Mononuclear cell (primary cell): ENCODE data around the gene CCDC12. TPM values are rescaled to one million over a fixed set of nuclear protein-coding genes. Genes with fewer than 3 reads are reported as not detected.

ENCODE experiments used
- H3K27me3 ChIP-seq: 2 replicates; pipeline ENCODE4 v1.6.0; 2011; ENCODE audit warnings: low read length, control low read depth; ENCODE audit not compliant: insufficient read depth
- H3K4me1 ChIP-seq: 2 replicates; pipeline ENCODE4 v1.5.1; 2011; ENCODE audit warnings: mild to moderate bottlenecking, low read length, control low read depth; ENCODE audit not compliant: insufficient read depth
- H3K4me3 ChIP-seq: 2 replicates; pipeline ENCODE4 v1.5.1; 2011; ENCODE audit warnings: mild to moderate bottlenecking, low read length, moderate library complexity
- H3K9me3 ChIP-seq: 2 replicates; pipeline ENCODE4 v1.5.1; 2011; ENCODE audit warnings: low read depth, mild to moderate bottlenecking, control low read depth, low read length
- total RNA-seq: library from RNA; depleted of rRNA; stranded (reverse); fragments of >200 nt; gene quantifications from one replicate; pipeline ENCODE4 v1.2.3, GENCODE V29; 2012

The CCDC12 gene
- total RNA-seq, 1 donor, result 45.2 TPM

DNA sequence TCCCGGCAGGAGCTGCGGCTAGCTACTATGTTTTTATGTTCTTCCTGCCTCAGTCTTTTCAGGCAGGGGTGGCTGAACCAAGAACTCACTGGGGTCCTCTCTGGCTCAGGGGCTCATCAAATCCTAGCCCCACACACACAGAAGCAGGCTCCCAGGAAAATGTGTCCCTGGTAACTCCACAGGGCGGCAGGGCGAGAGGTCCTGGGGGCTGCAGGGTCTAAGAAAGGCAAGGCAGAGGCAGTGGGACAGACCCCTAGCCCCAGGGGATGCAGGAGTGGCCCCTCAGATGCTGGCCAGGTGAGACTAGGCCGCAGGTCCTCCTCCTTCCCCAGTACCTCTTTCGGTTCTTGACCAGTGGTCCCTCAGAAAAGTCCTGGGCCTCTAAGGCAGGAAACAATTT, 50.1 kb downstream of the CCDC12 start:
- peaks cover 80% of the 10 kb centered on the region for H3K4me1 ChIP-seq
- no peaks in the 10 kb centered on the region for H3K9me3 ChIP-seq
- no peak overlapping the region for H3K4me3 ChIP-seq

DNA sequence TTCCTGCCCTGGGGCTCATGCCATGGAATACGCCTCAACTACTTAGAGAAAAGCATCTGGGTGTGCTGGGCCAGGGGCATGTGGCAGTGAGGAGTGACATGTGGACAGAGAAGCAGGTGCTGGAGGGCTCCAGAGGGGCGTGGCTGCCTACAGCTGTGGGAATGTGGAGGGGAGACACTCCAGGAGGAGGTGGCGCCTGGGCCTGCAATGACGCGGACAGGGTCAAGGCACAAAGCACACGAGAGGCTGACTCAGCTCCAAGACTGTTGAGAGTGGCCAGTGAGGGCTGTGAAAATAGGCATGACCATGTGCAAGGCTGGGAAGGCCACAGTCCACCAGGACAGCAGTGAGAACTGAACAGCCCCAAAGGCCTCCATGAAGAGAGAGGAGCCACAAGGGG, 50.5 kb downstream of the CCDC12 start:
- Histone ChIP-seq H3K27me3 (no peaks in the 10 kb centered on the region), H3K4me1 (peaks cover 76% of the 10 kb centered on the region), H3K4me3 (no peak overlapping the region), H3K9me3 (no peaks in the 10 kb centered on the region)

More for the DNA sequence above, 50.1 kb downstream of the CCDC12 start:
- H3K27me3 ChIP-seq, result no peaks in the 10 kb centered on the region

DNA sequence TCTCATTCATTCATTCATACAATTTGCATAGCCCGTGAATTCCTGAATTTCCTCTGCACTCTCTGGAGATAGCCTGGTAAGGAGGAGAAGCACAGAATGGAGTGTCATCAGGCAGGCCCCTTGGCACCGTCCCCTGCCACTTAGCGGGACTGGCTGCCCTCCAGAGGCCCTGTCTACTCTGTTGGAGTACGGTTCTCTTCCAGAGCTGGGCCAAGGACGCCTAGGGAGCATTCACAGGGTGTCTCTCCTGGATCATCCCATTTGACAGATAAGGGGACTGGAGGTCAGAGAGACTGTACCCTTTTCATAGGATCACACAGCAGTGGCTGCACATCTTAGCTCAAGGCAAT, 51.0 kb downstream of the CCDC12 start:
- peaks cover 71% of the 10 kb centered on the region for H3K4me1 ChIP-seq
- H3K27me3 ChIP-seq, result no peaks in the 10 kb centered on the region
- no peaks in the 10 kb centered on the region for H3K9me3 ChIP-seq
- no peak overlapping the region for H3K4me3 ChIP-seq

DNA sequence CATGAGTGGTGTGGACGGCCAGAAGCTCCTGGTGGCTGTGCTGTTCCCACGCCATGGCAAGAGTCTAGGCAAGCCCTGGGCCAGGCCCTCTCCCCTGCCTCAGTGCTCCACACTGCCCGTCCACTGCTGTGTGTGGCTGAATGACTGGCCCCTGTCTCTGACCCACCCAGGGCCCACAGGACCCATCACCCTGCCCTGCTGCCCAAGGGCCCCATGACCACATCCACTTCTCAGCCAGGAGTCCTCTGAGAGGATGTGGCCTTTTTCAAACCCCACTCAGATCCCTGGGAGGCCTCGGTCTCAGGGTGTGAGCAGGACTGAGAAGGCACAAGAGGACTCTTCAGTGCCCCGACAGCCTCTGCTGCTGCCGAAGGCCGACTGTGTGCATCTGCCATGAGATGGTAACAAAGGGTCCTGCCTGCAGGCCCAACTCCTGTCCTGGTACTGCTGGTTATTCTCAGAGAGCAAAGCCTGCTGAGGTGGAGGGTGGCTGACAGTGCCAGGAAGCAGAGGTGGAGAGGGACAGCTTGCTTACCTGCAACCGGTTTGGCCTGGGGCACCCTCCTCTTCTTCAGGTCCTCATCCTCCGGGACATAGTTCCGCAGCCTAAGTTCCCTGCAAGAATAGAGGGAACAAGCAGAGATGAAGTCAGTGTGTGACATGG, 51.5 kb downstream of the CCDC12 start:
- Histone ChIP-seq H3K4me1 (peaks cover 66% of the 10 kb centered on the region), H3K9me3 (no peaks in the 10 kb centered on the region), H3K4me3 (no peak overlapping the region), H3K27me3 (no peaks in the 10 kb centered on the region)

DNA sequence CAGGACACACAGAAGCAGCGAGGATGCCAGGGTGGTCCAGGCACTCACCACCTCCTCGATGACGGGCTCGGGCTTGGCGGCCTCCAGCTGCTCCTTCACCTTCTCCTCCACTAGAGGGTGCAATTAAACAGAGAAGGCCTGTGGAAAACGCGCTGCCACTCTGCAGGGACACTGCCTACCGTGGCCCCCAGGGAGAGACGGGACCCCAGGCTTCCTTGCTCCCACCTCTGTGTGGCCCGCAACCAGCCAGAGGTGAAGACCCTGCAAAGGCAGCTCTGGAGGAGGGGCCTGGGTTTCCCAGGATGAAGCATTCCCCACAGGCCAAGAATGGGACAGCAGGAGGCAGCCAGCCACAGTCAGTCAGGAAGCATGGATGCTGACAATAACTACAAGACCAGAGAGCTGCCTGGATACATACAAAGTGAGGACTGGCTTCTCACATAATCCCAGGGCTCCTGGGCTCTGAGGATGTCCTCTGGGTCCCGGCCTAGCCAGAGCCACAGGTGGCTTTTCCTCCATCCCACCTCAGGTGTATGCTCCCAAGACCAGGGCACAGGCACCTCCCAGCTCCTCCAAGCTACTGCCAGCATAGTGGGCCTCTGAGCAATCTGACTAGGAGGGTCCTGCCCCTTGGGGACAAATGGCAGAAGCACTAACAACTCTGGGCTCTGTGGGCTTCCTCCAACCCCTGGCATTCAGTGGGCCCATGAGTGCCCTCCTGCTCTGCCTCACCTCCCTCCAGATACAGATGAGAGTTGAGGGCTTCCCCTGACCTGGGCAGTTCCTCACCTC, 52.8 kb downstream of the CCDC12 start:
- Histone ChIP-seq H3K9me3 (no peaks in the 10 kb centered on the region), H3K4me3 (no peak overlapping the region), H3K4me1 (peaks cover 53% of the 10 kb centered on the region), H3K27me3 (no peaks in the 10 kb centered on the region)

DNA sequence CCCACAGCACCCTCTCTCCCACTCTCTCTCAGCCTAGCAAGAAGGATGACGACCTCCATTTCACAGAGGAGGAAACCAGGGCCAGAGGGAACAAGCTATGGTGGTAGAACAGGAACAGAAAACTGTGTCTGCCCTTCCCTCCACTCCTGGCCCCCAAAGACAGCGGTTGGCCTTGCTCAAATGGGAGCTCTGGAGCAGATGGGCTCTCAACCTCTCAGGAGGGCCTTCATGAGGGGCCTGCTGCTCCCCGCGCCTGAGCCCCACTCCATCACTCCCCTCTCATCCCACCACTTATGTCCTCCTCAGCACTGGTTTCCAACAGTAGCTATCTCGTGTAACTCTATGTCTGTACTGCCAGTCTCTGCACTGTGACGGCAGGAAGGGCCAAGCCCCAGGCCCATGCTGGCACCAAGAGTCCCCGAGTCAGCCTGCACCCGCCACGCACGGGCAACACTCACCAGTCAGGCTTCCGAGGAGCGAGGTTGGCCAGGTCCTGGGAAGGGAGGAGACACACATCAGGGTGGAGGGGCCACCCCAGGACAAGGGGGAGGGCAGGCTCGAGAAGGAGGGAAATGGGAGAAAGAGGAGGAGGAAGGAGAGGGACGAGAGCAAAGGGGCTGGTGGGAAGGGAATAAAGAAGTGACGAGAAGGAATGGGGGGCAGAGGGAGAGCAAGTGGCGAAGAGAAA, 53.5 kb downstream of the CCDC12 start:
- no peaks in the 10 kb centered on the region for H3K27me3 ChIP-seq
- H3K4me1 ChIP-seq, result peaks cover 45% of the 10 kb centered on the region
- no peak overlapping the region for H3K4me3 ChIP-seq
- no peaks in the 10 kb centered on the region for H3K9me3 ChIP-seq

DNA sequence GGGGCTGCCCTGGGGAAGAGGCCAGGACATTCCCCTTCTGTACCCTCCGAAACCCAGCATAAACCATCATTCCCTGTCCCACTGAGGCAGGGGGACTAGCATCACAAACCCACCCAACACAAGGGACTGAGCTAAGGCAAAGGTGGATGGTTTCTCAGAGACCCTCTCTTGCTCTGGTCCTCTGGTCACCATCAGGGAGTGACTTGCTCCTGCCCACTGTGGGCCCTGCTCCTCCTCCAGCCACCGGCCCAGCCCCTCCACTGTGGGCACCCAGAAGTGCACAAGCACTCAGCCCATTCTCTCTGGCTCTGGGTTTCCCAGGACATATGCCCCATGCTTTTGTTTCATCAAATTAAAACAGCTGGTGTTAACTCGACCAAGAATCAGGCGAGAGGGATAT, 54.1 kb downstream of the CCDC12 start:
- no peaks in the 10 kb centered on the region for H3K9me3 ChIP-seq
- H3K4me1 ChIP-seq, result peaks cover 40% of the 10 kb centered on the region
- H3K27me3 ChIP-seq, result no peaks in the 10 kb centered on the region
- no peak overlapping the region for H3K4me3 ChIP-seq

DNA sequence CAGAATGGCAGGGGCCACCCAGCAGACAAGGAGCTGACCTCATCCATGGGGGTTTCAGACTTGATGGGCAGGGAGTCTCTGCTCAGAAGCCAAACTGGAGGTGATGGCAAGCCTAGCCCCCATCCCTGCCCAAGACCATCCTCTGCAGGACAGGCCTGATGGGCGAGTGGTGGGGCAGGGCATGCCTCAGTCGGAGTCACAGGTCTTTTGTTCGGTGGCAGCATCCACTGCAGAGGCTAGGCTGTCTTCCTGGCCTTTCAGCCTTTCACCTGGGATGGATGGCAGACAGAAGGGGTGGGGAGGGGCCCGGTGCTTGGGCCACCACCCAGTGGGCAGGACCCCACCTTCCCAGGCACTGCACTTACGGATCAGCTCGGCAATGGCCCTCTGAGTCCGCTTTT, 54.7 kb downstream of the CCDC12 start:
- H3K27me3 ChIP-seq, result no peaks in the 10 kb centered on the region
- H3K9me3 ChIP-seq, result no peaks in the 10 kb centered on the region
- peaks cover 34% of the 10 kb centered on the region for H3K4me1 ChIP-seq
- no peak overlapping the region for H3K4me3 ChIP-seq

DNA sequence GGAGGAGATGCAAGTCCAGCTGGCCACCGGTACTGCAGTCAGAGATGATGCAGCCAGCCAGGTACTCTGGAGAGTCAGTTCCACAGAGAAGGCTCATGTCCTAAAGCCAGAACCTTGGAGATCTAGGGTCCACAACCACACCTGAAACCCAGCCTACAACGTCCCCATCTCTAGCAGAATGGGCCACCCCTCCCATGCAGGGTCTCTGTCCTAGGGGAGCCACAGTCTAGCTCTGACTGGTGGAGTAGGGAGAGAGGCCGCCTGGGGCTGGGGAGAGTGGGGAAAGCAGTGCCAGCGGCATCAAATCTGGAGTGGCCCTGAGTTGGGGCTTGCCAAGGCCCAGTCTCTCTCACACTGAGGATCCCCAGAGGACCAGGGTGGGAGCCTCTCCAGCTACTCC, 55.5 kb downstream of the CCDC12 start:
- Histone ChIP-seq H3K4me3 (no peak overlapping the region), H3K4me1 (peaks cover 26% of the 10 kb centered on the region), H3K27me3 (no peaks in the 10 kb centered on the region), H3K9me3 (no peaks in the 10 kb centered on the region)

DNA sequence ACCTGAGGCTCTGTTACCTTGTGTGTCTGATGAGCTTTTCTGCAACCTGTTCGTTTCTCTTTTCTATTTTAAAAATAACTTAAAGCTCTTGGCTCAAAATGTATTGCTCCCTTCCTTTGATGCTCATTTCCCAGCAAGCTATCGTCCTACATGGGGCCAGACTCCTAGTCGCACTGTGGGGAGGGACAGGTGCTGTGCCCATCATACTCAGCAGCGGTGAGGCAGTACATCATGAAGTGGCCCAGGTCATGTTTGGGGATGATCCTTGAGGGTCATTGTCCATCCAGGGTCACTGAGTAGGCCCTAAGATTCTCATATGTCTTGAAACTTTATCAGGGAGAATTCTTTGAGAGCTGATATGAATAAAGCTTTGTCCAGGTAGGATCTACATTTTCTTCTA, 57.9 kb downstream of the CCDC12 start:
- no peaks in the 10 kb centered on the region for H3K9me3 ChIP-seq
- H3K27me3 ChIP-seq, result no peaks in the 10 kb centered on the region
- H3K4me1 ChIP-seq, result peaks cover 4% of the 10 kb centered on the region
- no peak overlapping the region for H3K4me3 ChIP-seq

DNA sequence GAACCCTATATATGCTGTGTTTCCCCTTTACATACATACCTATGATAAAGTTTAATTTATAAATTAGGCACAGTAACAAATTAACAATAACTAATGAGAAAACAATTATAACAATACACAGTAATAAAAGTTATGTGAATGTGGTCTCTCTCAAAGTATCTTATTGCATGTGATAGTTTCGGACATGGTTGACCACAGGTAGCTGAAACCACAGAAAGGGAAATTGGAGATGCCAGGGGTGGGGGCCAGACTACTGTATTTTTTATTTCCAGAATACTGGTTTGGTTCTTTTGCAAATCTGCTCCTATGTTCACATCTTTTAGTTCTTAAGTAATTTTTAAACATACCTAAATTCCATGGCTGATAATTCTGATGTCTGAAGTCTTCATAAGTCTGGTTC, 58.3 kb downstream of the CCDC12 start:
- no peaks in the 10 kb centered on the region for H3K9me3 ChIP-seq
- peaks cover 2% of the 10 kb centered on the region for H3K4me1 ChIP-seq
- H3K27me3 ChIP-seq, result no peaks in the 10 kb centered on the region
- no peak overlapping the region for H3K4me3 ChIP-seq

DNA sequence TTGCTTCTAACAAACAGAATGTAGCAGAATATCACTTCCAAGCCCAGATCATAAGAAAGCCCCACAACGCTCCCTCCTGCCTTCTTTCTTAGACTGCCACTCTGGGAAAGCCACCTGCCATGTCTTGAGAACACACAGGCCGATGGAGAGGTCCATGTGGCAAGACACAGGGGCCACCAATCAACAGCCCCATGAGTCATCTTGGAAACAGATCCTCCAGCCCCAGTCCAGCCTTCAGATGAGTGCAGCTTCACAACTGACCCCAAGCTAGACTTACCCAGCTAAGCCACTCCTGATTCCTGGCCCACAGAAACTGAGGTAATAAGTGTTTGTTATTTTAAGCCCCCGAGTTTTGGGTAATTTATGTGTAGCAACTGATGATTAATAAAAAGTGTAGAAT, 59.3 kb downstream of the CCDC12 start:
- no peaks in the 10 kb centered on the region for H3K27me3 ChIP-seq
- H3K9me3 ChIP-seq, result no peaks in the 10 kb centered on the region
- H3K4me1 ChIP-seq, result peaks cover 2% of the 10 kb centered on the region
- H3K4me3 ChIP-seq, result no peak overlapping the region

DNA sequence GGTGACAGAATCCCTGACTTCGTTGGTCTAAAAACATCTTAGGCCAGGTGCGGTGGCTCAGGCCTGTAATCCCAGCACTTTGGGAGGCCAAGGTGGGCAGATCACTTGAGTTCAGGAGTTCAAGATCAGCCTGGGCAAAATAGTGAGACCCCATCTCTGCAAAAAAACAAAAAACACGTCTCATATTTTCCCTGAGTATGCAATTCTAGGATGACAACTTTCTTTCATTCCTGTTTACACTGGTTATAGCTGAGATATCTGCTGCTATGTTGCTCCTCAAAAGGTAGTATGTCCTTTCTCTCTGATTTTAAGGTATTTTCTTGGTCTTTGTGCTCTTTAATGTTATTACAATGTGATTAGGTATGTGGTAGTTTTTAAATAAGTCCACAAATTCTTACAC, 59.7 kb downstream of the CCDC12 start:
- H3K4me1 ChIP-seq, result peaks cover 2% of the 10 kb centered on the region
- H3K9me3 ChIP-seq, result no peaks in the 10 kb centered on the region
- H3K27me3 ChIP-seq, result no peaks in the 10 kb centered on the region
- no peak overlapping the region for H3K4me3 ChIP-seq

DNA sequence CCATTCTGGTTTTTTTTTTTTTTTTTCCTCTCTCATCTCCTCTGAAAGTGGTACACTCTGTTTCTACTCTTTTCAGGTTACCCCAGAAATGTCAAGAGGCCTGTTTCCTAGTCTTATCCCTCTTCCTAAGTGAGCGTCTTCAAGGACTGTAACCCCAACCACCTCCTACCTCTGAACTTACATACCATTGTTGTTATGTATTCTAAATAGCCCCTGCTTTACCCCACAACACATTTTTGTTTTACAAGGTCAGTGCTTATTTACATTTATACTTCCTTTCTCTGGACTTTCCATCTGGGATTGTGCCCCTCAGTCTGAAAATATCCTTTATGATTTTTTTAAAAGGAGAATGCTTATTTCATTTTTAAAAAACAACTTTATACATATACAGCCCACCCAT, 60.3 kb downstream of the CCDC12 start:
- Histone ChIP-seq H3K4me1 (peaks cover 2% of the 10 kb centered on the region), H3K4me3 (no peak overlapping the region), H3K9me3 (no peaks in the 10 kb centered on the region), H3K27me3 (no peaks in the 10 kb centered on the region)

DNA sequence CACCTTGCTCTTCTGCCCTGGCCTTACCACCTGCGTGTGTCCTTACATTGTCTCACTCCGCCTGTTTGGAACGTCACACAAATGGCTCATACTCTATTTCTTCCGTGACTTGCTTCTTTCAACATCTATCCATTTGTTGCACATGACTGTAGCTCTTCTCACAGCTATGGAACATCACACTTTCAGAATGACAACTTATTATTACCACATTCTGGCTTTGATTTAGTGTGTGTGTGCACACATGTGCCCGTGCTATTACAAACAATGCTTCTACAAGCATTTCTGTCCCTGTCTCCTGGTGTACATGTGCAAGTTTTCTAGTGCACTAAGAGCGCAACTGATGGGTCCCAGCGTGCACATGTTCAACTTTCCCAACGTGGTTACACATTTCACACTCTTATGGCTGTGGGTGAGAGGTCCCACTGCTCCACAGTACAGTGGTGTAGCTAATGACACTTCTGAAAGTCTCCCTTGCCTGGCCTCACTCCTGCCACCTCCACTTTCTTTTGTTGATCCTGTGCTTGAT, 61.2 kb downstream of the CCDC12 start:
- H3K9me3 ChIP-seq, result no peaks in the 10 kb centered on the region
- no peak overlapping the region for H3K4me3 ChIP-seq
- H3K4me1 ChIP-seq, result peaks cover 2% of the 10 kb centered on the region
- H3K27me3 ChIP-seq, result no peaks in the 10 kb centered on the region
